Measurements from ENCODE around the gene NACC1.

DNA sequence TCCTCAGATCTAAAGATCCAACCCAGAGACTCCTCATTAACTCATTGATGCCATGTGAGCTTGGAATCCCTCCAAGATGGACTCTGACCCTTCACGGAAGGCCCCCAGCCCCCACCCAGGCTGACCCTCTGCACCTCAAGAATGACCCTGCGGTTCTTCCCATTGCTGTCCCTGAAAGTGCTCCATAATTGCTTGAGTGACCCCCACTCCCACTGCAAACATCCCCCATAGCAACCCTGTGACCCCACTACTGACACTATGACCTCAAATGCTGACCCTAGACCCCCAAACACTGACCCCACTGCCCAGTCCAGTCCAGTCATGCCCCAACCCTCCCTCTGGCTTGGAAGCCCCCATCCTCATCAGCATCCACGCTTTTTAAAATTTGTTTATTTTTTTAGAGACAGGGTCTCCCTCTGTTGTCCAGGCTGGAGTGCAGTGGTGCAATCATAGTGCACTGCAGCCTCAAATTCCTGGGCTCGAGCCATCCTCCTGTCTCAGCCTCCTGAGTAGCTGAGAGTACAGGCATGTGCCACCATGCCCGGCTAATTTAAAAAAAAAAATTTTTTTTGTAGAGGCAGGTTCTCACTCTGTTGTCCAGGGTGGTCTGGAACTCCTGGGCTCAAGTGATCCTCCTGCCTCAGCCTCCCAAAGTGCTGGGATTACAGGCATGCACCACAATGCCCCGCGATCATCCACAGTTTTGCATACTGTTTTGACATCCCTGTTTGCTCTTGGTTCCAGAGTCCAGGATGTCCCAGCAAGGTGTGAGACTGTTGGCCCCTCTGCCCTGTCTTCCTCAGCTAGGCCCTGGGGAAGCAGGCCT is 16.3 kb upstream of the NACC1 start:
- TF ChIP-seq, protein P1, sequence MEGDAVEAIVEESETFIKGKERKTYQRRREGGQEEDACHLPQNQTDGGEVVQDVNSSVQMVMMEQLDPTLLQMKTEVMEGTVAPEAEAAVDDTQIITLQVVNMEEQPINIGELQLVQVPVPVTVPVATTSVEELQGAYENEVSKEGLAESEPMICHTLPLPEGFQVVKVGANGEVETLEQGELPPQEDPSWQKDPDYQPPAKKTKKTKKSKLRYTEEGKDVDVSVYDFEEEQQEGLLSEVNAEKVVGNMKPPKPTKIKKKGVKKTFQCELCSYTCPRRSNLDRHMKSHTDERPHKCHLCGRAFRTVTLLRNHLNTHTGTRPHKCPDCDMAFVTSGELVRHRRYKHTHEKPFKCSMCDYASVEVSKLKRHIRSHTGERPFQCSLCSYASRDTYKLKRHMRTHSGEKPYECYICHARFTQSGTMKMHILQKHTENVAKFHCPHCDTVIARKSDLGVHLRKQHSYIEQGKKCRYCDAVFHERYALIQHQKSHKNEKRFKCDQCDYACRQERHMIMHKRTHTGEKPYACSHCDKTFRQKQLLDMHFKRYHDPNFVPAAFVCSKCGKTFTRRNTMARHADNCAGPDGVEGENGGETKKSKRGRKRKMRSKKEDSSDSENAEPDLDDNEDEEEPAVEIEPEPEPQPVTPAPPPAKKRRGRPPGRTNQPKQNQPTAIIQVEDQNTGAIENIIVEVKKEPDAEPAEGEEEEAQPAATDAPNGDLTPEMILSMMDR (IDR thresholded peaks at IDR 0.05; ENCODE audit: low read length), result no peak
- no peak for TF ChIP-seq EZH2phosphoT487 (IDR thresholded peaks at IDR 0.05; ENCODE audit: low read length)
- no peak for TF ChIP-seq EZH2 (optimal IDR thresholded peaks at IDR 0.05; ENCODE audit: low read depth, low read length)

All from MM.1S (cell line).